Stimulated activated CD4-positive, alpha-beta T cell treated with anti-CD3 and anti-CD28 coated beads, TNF-alpha, amount 100 ng/mL, for 4 hours (primary cell): Measurements from ENCODE around the gene NEO1.
"Not testable (repeated sequence)": the region's sequence is repeated elsewhere in the genome, so short reads cannot be mapped to it uniquely, and the experiment has no call there.

Experiments used
- DNase-seq, 3 experiments: peaks; one replicate each; pipeline ENCODE4 v3.0.0-alpha.2; 2020; ENCODE audit warnings: low read depth in 3 of 3

NEO1 gene

DNA sequence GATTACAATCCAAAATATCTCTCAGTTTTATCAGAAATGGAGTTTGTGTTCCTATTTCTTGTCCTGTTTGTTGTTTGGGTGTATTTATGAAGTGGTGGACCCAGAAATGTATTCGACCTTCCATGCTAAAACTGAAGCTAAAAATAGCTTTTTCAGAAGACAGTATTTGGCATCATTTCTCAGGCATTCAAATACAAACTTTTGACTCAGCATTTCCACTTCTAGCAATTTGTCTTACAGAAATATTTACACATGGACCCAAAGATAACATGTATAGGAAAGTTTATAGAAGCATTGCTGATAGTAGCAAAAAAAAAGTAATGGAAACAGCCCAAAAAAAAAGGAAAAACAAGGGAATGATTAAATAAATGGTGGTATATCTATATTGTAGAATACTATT is 160.2 kb downstream of the NEO1 start:
- no peak for DNase-seq

DNA sequence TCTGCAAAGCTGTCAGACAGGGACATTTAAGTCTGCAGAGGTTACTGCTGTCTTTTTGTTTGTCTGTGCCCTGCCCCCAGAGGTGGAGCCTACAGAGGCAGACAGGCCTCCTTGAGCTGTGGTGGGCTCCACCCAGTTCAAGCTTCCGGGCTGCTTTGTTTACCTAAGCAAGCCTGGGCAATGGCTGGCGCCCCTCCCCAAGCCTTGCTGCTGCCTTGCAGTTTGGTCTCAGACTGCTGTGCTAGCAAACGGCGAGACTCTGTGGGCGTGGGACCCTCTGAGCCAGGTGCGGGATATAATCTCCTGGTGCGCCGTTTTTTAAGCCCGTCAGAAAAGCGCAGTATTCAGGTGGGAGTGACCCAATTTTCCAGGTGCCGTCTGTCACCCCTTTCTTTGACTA is 169.2 kb downstream of the NEO1 start:
- not testable (repeated sequence) for DNase-seq

DNA sequence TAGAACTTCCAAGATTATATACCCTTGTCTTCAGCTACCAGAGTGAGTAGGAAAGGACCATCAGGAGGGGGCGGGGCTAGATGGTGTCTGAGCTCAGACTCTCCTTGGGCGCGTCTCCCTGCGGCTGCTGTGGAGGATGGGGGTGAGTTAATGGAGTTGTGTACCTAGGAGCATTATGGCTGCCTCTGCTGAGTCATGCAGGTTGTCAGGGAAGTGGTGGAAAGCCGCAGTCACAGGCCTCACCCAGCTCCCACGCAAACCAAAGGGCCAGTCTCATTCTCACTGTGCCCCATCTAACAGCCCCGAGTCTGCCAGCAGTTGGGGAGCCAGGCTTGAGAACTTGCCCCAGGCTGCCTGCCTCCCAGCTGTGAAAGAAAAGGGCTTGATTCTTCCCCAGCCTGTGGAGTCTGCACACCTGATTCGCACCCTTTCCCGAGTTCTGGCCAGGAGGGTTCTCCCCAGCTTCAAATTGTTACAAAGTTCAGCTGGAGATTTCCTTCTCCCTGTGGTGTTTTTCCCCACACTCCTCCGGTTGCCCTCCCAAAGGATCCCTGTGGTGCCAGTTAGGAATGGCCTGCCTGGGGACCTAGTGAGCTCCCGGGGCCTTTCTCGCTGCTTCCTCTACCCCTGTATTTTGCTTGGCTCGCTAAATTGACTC is 173.2 kb downstream of the NEO1 start:
- peak in 1 of 3 experiments; percentile 12 for DNase-seq

DNA sequence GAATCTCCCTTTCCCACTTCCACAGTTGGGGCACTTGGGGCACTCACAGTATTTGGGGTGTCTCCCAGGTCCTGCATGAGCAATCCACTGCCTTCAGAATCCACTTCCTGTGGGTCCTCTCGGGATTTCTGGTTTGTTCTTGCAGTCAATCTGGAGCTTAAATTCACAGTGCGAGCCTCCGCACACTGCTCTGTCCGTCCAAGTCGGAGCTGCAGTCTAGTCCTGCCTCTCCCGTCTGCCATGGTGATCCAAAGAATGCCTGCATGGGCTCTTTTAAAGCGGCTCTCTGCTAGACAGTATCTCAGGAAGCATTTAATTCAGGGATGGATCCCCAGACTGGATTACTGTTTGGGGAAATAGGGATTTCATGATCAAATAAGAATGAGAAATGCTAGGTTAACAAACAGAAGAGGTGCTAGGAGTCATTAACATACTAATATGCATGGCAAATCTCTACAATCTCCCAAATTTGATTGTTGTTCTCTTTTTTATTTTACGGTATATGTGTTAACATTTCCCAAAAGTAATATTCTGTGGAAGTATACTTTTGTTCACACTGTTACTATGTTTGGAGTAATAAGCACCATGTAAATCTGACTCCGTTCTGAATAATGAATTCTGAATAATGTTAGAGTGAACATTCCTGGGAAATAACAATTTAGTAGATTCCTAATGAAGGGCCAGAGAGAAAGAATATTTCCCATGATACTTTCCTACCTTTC is 174.0 kb downstream of the NEO1 start:
- no peak for DNase-seq

DNA sequence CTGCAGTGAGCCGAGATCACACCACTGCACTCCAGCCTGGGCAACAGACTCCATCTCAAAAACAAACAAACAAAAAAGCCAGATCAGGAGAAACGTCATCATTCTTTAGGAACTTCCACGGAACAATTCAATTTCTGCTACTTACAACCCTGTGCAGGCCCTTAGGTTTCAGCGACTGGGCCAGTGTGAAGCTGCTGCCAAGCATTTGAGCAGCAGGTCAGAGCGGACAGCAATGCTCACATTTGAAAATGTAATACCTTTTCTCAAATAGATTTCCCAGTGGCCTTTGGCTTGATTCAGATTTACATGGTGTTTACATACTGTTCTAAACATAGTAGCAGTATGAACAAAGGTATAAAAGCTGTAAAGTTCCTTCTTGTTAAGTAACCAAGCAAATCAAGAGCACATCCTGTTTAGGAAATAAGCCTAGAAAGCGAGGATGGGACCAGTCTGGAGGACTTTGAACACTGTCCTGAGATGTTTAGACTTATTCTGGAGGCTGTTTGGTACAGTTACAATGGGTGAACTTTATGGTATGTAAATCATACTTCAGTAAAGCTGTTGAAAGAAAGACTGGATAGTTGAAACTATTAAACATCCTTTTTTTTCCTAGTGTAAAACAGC is 175.3 kb downstream of the NEO1 start:
- DNase-seq, result no peak

GRCh38 chr15:73228128-73228646 is 175.9 kb downstream of the NEO1 start:
- no peak for DNase-seq

DNA sequence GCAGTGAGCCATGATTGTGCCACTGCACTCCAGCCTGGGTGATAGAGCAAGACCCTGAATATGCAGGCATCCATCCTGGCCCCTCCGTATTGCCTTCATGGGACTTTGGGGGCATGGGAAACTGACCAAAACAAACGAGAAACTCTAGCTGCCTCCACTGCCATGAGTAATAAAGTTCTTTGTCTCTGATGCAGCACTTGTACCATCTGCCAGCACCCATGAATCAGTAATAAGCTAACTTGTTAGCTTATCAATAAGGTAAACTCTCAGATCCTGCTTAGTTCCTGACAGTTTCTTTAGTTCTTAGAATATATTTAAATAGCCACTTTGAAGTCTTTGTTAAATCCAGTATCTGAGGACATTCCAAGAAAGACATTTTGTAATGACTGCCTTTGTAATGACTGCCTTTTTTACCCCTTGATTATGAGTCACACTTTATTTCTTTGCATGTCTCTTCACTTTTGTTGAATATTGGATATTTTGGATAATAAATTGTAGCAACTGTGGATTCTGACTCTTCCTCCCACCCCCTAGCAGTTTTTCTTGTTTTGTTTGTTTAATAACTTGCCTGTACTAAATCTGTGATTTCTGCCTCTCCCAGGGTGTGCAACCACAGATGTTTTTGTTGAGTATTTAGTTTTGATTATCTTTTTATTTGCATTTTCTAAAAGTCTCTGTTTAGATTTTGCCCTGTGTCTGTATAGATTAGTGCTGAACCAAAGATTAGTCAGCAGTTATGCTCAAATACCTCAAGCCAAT is 179.6 kb downstream of the NEO1 start:
- DNase-seq, result no peak

- DNase-seq, result no peak
Measured at GRCh38 chr15:73232776-73233175, 180.5 kb downstream of the NEO1 start.

DNA sequence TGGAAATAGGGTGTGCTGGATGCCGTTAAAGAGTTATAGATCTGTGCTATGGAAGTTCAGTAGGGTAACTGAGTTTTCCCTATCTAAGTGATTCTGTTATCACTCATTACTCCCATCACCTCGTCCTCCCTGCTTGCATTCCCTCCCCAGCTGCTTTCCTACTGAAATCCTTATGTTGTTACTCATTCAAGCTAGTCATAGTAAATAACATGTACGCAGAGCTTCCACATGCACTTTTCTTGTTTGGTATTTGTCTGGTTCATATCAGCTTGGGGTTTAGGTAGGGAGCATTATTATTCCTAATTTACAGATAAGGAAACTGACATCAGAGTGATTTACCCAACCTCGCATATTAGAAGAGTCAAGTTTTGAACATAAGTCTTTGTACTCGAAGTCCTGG is 181.4 kb downstream of the NEO1 start:
- no peak for DNase-seq

GRCh38 chr15:73237910-73238309 is 185.6 kb downstream of the NEO1 start:
- DNase-seq, result no peak

GRCh38 chr15:73239564-73240215 is 187.4 kb downstream of the NEO1 start:
- no peak for DNase-seq

GRCh38 chr15:73240866-73241499 is 188.7 kb downstream of the NEO1 start:
- peak; percentile 35 to 50 (median 49) for DNase-seq

GRCh38 chr15:73244333-73244732 is 192.1 kb downstream of the NEO1 start:
- no peak for DNase-seq

DNA sequence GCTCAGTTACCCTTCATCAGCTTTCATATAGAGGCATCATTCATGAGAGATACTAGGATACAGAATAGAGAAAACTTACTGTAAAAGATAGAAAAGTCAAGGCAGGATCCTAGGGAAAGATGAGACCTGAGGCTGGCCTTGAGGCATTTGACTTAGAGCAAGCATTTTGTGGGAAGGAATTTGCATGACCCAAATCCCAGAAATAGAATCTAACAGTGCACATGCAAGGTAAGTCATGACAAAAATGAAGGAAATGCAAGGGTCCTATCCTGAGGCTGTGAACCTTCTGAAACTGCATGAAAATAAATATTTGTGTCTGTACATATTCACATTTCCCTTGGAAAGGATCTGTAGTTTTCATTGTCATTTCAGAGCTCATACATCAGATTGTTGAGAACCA is 194.2 kb downstream of the NEO1 start:
- DNase-seq, result no peak

DNA sequence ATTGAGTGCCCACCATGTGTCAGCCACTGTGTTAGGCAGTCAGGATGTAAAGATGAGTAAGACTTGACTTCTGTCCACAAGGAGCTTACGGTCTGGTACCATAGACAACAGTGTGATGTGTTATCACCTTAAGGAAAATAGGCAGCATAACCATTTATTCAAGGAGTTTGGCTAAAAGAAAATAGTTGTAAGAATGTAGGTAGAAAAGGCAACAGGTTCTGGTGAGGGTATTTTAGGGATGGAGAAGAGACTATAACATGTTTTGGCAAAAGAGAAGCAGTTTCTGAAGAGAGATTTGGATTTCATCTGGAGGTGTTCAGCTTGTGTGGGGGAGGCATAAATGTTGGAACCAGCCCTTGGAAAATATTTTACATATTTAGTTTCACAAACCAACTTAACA is 194.6 kb downstream of the NEO1 start:
- DNase-seq, result no peak

GRCh38 chr15:73247331-73247730 is 195.1 kb downstream of the NEO1 start:
- DNase-seq, result no peak

DNA sequence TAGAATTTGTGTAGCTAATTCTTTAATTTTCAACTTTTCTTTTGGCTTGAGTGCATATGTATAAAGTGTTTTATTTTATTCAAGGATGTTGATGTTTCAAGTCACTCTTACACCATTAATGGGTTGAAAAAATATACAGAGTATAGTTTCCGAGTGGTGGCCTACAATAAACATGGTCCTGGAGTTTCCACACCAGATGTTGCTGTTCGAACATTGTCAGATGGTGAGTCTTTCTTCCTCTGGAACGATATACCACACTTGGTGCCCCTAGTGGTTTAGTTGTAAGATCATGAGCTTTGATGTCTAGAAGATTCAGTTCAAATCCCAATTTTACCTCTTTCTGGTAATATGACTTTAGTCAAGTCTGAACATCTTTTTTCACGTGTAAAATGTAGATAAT is 197.2 kb downstream of the NEO1 start:
- DNase-seq, result no peak

DNA sequence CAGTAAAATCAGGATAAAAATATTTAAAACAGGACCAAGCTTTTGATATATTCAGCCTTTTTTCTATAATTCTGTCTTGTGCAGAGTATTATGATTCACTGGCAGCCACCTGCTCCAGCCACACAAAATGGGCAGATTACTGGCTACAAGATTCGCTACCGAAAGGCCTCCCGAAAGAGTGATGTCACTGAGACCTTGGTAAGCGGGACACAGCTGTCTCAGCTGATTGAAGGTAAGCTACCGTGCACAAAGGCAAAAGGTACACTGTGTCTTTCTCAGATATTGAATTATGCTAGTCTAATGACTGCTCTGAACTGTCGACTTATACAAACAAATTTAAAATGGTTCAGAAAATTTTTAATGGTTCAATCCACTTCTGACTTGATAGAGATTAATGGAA is 202.3 kb downstream of the NEO1 start:
- no peak for DNase-seq

DNA sequence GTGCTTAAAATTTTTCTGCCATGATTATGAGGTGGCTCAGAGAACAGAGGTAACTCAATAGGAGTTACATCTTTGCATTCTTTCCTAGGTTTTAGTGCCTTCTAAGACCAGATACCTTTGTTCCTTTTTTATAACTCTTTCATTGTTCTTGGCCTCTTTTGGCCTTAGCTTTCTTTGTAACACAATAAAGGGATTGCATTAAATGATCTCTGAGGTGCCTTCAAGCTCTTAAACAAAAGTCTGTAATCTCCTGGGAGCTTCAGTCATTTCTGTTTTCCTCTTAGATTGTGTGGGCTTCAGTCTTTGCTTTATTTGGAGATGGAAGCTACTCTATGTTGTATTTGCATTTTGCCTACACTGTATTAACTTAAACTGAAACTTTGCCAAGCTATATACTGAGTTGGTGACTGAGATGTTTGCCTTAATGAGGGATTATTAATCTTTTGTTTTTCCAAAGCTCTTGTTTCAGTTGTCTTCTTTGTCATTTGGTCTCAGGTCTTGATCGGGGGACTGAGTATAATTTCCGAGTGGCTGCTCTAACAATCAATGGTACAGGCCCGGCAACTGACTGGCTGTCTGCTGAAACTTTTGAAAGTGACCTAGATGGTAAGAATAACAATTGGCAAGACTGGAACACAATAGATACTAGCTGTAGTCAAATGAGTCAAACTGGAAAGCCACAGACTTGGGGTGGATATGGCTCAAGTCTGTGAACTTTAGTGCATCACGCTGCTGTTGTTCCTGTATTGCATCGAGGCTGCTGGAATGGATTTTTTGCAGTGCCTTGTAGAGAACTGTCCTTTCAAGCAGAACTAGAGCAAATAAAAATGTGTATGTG is 206.2 kb downstream of the NEO1 start:
- DNase-seq, result no peak

GRCh38 chr15:73264881-73265280 is 212.6 kb downstream of the NEO1 start:
- DNase-seq, result no peak
